IMR-90 (cell line): ENCODE data around the gene MAP4K1. TPM values are rescaled to one million over a fixed set of nuclear protein-coding genes. Genes with fewer than 3 reads are reported as not detected.

Source experiments
- ATAC-seq: fragments of 200-7000 bp; cut with Tn5 transposase; 2 replicates; pipeline ENCODE4 v1.9.1; 2020; ENCODE audit warnings: low read depth, mild to moderate bottlenecking, moderate library complexity
- BruUV-seq: library from RNA; stranded (reverse); fragments of 400-500 nt; replicated peaks from 2 replicates; lab custom pipeline; 2021; lab: Mats Ljungman, UMichigan
- CTCF ChIA-PET: fragments of 300-600 bp; formaldehyde crosslinking; extraction: SDS; loops from one replicate; lab custom pipeline; 2021; ENCODE audit warnings: antibody characterized with exemption; lab: Yijun Ruan, JAX
- POLR2A ChIA-PET: fragments of 300-600 bp; sonication (Branson Sonifier 250); formaldehyde crosslinking; loops from one replicate; lab custom pipeline; 2022; ENCODE audit warnings: antibody characterized with exemption; ENCODE audit not compliant: unreplicated experiment; lab: Charles Lee
- DNase-seq: peaks from one replicate; pipeline ENCODE4 v3.0.0; 2013
- H2AFZ ChIP-seq: replicated peaks from 2 replicates; pipeline ENCODE3; 2013; ENCODE audit warnings: low read length, mild to moderate bottlenecking; ENCODE audit not compliant: poor library complexity
- H2AK5ac ChIP-seq: 2 replicates; pipeline ENCODE4 v1.6.1; 2013; ENCODE audit warnings: low read depth, low read length, inconsistent platforms
- H2AK9ac ChIP-seq: replicated peaks from 2 replicates; pipeline ENCODE3; 2013; ENCODE audit warnings: mild to moderate bottlenecking, low read depth, low read length, moderate library complexity; ENCODE audit not compliant: poor library complexity
- H2BK120ac ChIP-seq: 2 replicates; pipeline ENCODE4 v1.6.1; 2013; ENCODE audit warnings: low read depth, low read length, inconsistent platforms
- H2BK15ac ChIP-seq: 3 replicates; pipeline ENCODE4 v1.6.1; 2013; ENCODE audit warnings: low read depth, low read length, inconsistent platforms
- H2BK20ac ChIP-seq: 2 replicates; pipeline ENCODE4 v1.6.1; 2013; ENCODE audit warnings: low read depth, mild to moderate bottlenecking, inconsistent platforms, low read length, moderate library complexity
- H2BK5ac ChIP-seq: 2 replicates; pipeline ENCODE4 v1.6.1; 2013; ENCODE audit warnings: mild to moderate bottlenecking, low read depth, low read length, inconsistent platforms; ENCODE audit not compliant: poor library complexity, severe bottlenecking
- H3K14ac ChIP-seq: replicated peaks from 2 replicates; pipeline ENCODE4 v1.6.1; 2013; ENCODE audit warnings: low read depth, low read length, inconsistent platforms
- H3K18ac ChIP-seq: 2 replicates; pipeline ENCODE4 v1.6.1; 2013; ENCODE audit warnings: low read depth, low read length, control low read depth
- H3K23ac ChIP-seq: 2 replicates; pipeline ENCODE4 v1.6.1; 2013; ENCODE audit warnings: low read depth, low read length, inconsistent platforms
- H3K27ac ChIP-seq: 2 replicates; pipeline ENCODE4 v1.5.1; 2013; ENCODE audit warnings: mild to moderate bottlenecking, control low read depth, low read length; ENCODE audit not compliant: insufficient read depth
- H3K27me3 ChIP-seq: 2 replicates; pipeline ENCODE4 v1.6.1; 2013; ENCODE audit warnings: low read length; ENCODE audit not compliant: control insufficient read depth, insufficient read depth
- H3K36me3 ChIP-seq: 2 replicates; pipeline ENCODE4 v1.6.1; 2013; ENCODE audit warnings: low read length, mixed read lengths; ENCODE audit not compliant: control insufficient read depth, insufficient read depth
- H3K4ac ChIP-seq: 2 replicates; pipeline ENCODE4 v1.6.1; 2013; ENCODE audit warnings: low read depth, low read length, inconsistent platforms
- H3K4me1 ChIP-seq: 2 replicates; pipeline ENCODE4 v1.6.1; 2013; ENCODE audit warnings: low read length, mixed read lengths; ENCODE audit not compliant: control insufficient read depth, insufficient read depth
- H3K4me2 ChIP-seq: 2 replicates; pipeline ENCODE4 v1.6.1; 2013; ENCODE audit warnings: low read depth, mild to moderate bottlenecking, control low read depth, low read length, moderate library complexity
- H3K4me3 ChIP-seq: 2 replicates; pipeline ENCODE4 v1.5.1; 2013; ENCODE audit warnings: low read depth, mild to moderate bottlenecking, control low read depth, low read length, moderate library complexity; ENCODE audit not compliant: insufficient read depth
- H3K56ac ChIP-seq: 2 replicates; pipeline ENCODE4 v1.6.1; 2013; ENCODE audit warnings: low read length, inconsistent platforms; ENCODE audit not compliant: insufficient read depth; ENCODE audit errors: extremely low read depth
- H3K79me1 ChIP-seq, 2 experiments: 2 replicates each; pipeline ENCODE4 v1.6.1; 2013; ENCODE audit warnings: low read length in 2 of 2, inconsistent platforms in 1 of 2, low read depth in 1 of 2
- H3K9ac ChIP-seq: 2 replicates; pipeline ENCODE4 v1.6.1; 2013; ENCODE audit warnings: low read depth, low read length, control low read depth
- H3K9me1 ChIP-seq: 2 replicates; pipeline ENCODE4 v1.6.1; 2013; ENCODE audit warnings: low read length, inconsistent platforms; ENCODE audit not compliant: insufficient read depth
- H3K9me3 ChIP-seq: 2 replicates; pipeline ENCODE4 v1.6.1; 2013; ENCODE audit warnings: low read length; ENCODE audit not compliant: control insufficient read depth, insufficient read depth
- H4K20me1 ChIP-seq: 2 replicates; pipeline ENCODE4 v1.6.1; 2013; ENCODE audit warnings: low read length, inconsistent platforms; ENCODE audit not compliant: insufficient read depth
- H4K5ac ChIP-seq: 2 replicates; pipeline ENCODE4 v1.6.1; 2013; ENCODE audit warnings: mild to moderate bottlenecking, low read depth, low read length, control low read depth
- H4K8ac ChIP-seq, 2 experiments: 2 replicates each; pipeline ENCODE4 v1.6.1; 2013; ENCODE audit warnings: low read depth in 2 of 2, low read length in 2 of 2, control low read depth in 1 of 2, inconsistent platforms in 1 of 2
- H4K91ac ChIP-seq: 2 replicates; pipeline ENCODE4 v1.6.1; 2013; ENCODE audit warnings: low read depth, low read length, inconsistent platforms; ENCODE audit not compliant: insufficient read depth
- CEBPB ChIP-seq: IDR thresholded peaks from 2 replicates; pipeline ENCODE4 v1.6.1; 2012; ENCODE audit warnings: low read depth, low read length, improper control_type of control experiment
- CHD1 ChIP-seq: IDR thresholded peaks from 2 replicates; pipeline ENCODE4 v1.6.1; 2012; ENCODE audit warnings: low read depth, low read length, improper control_type of control experiment
- CTCF ChIP-seq: conservative IDR thresholded peaks from 2 replicates; pipeline ENCODE4 v1.5.1; 2012; ENCODE audit warnings: mild to moderate bottlenecking, low read depth, low read length, improper control_type of control experiment
- FOS ChIP-seq: fragments of 150-350 bp; IDR thresholded peaks from 2 replicates; pipeline ENCODE4 v1.6.1; 2016; ENCODE audit warnings: low read depth, low read length
- MAFK ChIP-seq: IDR thresholded peaks from 2 replicates; pipeline ENCODE4 v1.6.1; 2012; ENCODE audit warnings: low read depth, low read length, improper control_type of control experiment
- MXI1 ChIP-seq: IDR thresholded peaks from 2 replicates; pipeline ENCODE4 v1.6.1; 2012; ENCODE audit warnings: low read depth, mild to moderate bottlenecking, low read length, moderate library complexity, borderline replicate concordance
- NFE2L2 ChIP-seq: fragments of 150-350 bp; IDR thresholded peaks from 2 replicates; pipeline ENCODE4 v1.6.1; 2016; ENCODE audit warnings: low read depth, mild to moderate bottlenecking, low read length
- POLR2A ChIP-seq: IDR thresholded peaks from 2 replicates; pipeline ENCODE4 v1.6.1; 2012; ENCODE audit warnings: mild to moderate bottlenecking, low read depth, low read length
- RAD21 ChIP-seq: IDR thresholded peaks from 2 replicates; pipeline ENCODE4 v1.6.1; 2012; ENCODE audit warnings: low read length, improper control_type of control experiment
- SMC3 ChIP-seq: fragments of 150-350 bp; IDR thresholded peaks from 2 replicates; pipeline ENCODE4 v1.6.1; 2016; ENCODE audit warnings: low read depth, mild to moderate bottlenecking, antibody characterized with exemption, low read length, moderate library complexity
- WGBS, 2 experiments: methylation state at CpG; one replicate each; pipeline versions ENCODE4 v1.1.5 to v1.1.7; 2013; ENCODE audit warnings: missing lambda C conversion rate in 2 of 2; ENCODE audit not compliant: insufficient read length in 1 of 2; ENCODE audit errors: extremely low coverage in 2 of 2; 5-methylcytosine and 5-hydroxymethylcytosine counted together
- dilution Hi-C: fragments of 300-500 bp; cut with HindIII; formaldehyde crosslinking; loops from one replicate; pipeline ENCODE4 v1.14.3; 2018; ENCODE audit warnings: low sequenced_read_pairs; ENCODE audit not compliant: unreplicated experiment
- in situ Hi-C: fragments of 300-500 bp; cut with MboI; formaldehyde crosslinking; loops from 3 replicates; pipeline ENCODE4 v1.14.3; 2019; ENCODE audit warnings: low sequenced_read_pairs, inconsistent platforms, mixed read lengths
- intact Hi-C: fragments of 100-400 bp; cut with micrococcal nuclease; formaldehyde crosslinking; loops from 2 replicates; pipeline ENCODE4 v1.10.0; 2022
- polyA plus RNA-seq, 3 experiments: library from polyadenylated mRNA; depleted of rRNA; stranded (reverse); fragments of >200 nt; gene quantifications; 2 replicates each; pipeline ENCODE4 v1.2.3, GENCODE V29; 2012; ENCODE audit warnings: low replicate concordance in 1 of 3
- total RNA-seq: library from RNA; depleted of rRNA; stranded (reverse); fragments of >200 nt; gene quantifications from 2 replicates; pipeline ENCODE4 v1.2.3, GENCODE V29; 2012

Gene MAP4K1
- total and polyA plus RNA-seq, 2 of the 4 experiments (the other 2 are of a cell fraction) = 0.22 TPM; not detected in 1

DNA sequence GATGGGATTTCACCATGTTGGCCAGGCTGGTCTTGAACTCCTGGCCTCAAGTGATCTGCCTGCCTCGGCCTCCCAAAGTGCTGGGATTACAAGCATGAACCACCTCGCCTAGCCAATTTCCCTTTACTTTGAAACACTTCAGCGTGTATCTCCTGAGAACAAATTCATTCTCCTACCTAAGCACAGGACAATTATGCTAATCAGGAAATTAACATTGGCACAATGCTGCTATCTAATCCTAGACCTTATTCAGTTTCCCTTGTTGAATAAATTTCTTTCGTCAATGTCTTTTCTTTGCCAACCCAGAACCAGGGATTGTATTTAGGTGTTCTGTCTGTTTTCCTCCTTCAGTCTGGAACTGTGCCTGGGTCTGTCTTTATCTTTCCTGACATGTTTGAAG lies 67.8 kb downstream of the MAP4K1 start:
- H2AK9ac ChIP-seq = no peak overlapping the region
- no TSS peak for BruUV-seq
- ChIA-PET CTCF (no interaction called here), POLR2A (no interaction called here)
- no peak overlapping the region for H3K23ac ChIP-seq
- no peak overlapping the region for H2BK5ac ChIP-seq
- no peak overlapping the region for H3K14ac ChIP-seq
- no peak overlapping the region for H3K4ac ChIP-seq
- H3K4me3 ChIP-seq = no peak overlapping the region
- H4K91ac ChIP-seq = no peak overlapping the region
- H2BK20ac ChIP-seq = no peak overlapping the region
- dilution Hi-C loops = no loop called here
- ATAC-seq (no peak), DNase-seq (no peak)
- no peak overlapping the region for H2AK5ac ChIP-seq
- no peak overlapping the region for H2AFZ ChIP-seq
- WGBS, 2 experiments = no CpG with 5 or more reads among the region's 4 CpGs
- H3K9ac ChIP-seq = no peak overlapping the region
- no peak overlapping the region for H2BK15ac ChIP-seq
- H3K18ac ChIP-seq = no peak overlapping the region
- peaks cover 6% of the 10 kb centered on the region for H3K27me3 ChIP-seq
- H3K4me2 ChIP-seq = no peak overlapping the region
- H3K36me3 ChIP-seq = no peaks in the 10 kb centered on the region
- H2BK120ac ChIP-seq = no peak overlapping the region
- no peaks in the 10 kb centered on the region for H3K4me1 ChIP-seq
- H4K5ac ChIP-seq = no peak overlapping the region
- intact Hi-C loops = no loop called here
- no peak overlapping the region for H3K27ac ChIP-seq
- H4K20me1 ChIP-seq = no peaks in the 10 kb centered on the region
- H3K9me3 ChIP-seq = no peaks in the 10 kb centered on the region
- in situ Hi-C loops = no loop called here
- H3K79me1 ChIP-seq = no peaks in the 10 kb centered on the region
- H4K8ac ChIP-seq = no peak overlapping the region
- TF ChIP-seq NFE2L2 = no peak
- no peak for TF ChIP-seq POLR2A
- no peak for TF ChIP-seq RAD21
- no peak for TF ChIP-seq CEBPB
- TF ChIP-seq CHD1 = no peak
- no peak for TF ChIP-seq SMC3
- no peak for TF ChIP-seq FOS
- TF ChIP-seq MXI1 = no peak
- TF ChIP-seq MAFK = no peak
- TF ChIP-seq CTCF = no peak
- H3K9me1 ChIP-seq = no peaks in the 10 kb centered on the region
- H3K56ac ChIP-seq = no peak overlapping the region
